M059J (cell line): ENCODE data around the gene EPHA2. TPM values are rescaled to one million over a fixed set of nuclear protein-coding genes. Genes with fewer than 3 reads are reported as not detected.

Experiments used
- DNase-seq: peaks from one replicate; pipeline ENCODE4 v3.0.0-alpha.2; 2012; ENCODE audit warnings: low read depth
- total RNA-seq: library from RNA; depleted of rRNA; stranded (reverse); fragments of >200 nt; shearing (Covaris generic); gene quantifications from 2 replicates; pipeline ENCODE4 v1.2.3, GENCODE V29; 2014

EPHA2 gene
- total RNA-seq, 1 experiment from 2014 or later, result 212 TPM

- DNase-seq, result no peak
These were observed 6.0 kb downstream of the EPHA2 start for GRCh38 chr1:16149702-16150488.

- no peak for DNase-seq
These were observed 6.7 kb downstream of the EPHA2 start for GRCh38 chr1:16149146-16149545.

- DNase-seq, result no peak
These were observed 7.4 kb downstream of the EPHA2 start for GRCh38 chr1:16148329-16149092.

GRCh38 chr1:16147156-16147926, 8.5 kb downstream of the EPHA2 start:
- peak; percentile 75 for DNase-seq

- peak; percentile 96 for DNase-seq
These were observed 9.4 kb downstream of the EPHA2 start for GRCh38 chr1:16146279-16147155.

- DNase-seq, result peak; percentile 97
These were observed 10.1 kb downstream of the EPHA2 start for GRCh38 chr1:16145662-16146278.

- peak; percentile 98 for DNase-seq
These were observed 10.7 kb downstream of the EPHA2 start for GRCh38 chr1:16145030-16145661.

- no peak for DNase-seq
These were observed 11.4 kb downstream of the EPHA2 start for GRCh38 chr1:16144325-16145029.

GRCh38 chr1:16143566-16144324, 12.1 kb downstream of the EPHA2 start:
- peak; percentile 81 for DNase-seq

GRCh38 chr1:16143005-16143565, 12.8 kb downstream of the EPHA2 start:
- DNase-seq, result no peak

- no peak for DNase-seq
These were observed 13.4 kb downstream of the EPHA2 start for GRCh38 chr1:16142383-16142995.

GRCh38 chr1:16141573-16142336, 14.1 kb downstream of the EPHA2 start:
- DNase-seq, result peak; percentile 69

GRCh38 chr1:16140068-16140596, 15.7 kb downstream of the EPHA2 start:
- DNase-seq, result no peak

- DNase-seq, result peak; percentile 99
These were observed 16.4 kb downstream of the EPHA2 start for GRCh38 chr1:16139473-16139962.

GRCh38 chr1:16138772-16139221, 17.1 kb downstream of the EPHA2 start:
- DNase-seq, result peak; percentile 86

- no peak for DNase-seq
These were observed 17.9 kb downstream of the EPHA2 start for GRCh38 chr1:16137890-16138467.
